ENCODE data around the gene FRMD7. TPM values are rescaled to one million over a fixed set of nuclear protein-coding genes. Genes with fewer than 3 reads are reported as not detected.

FRMD7 gene
- total RNA-seq, 1 experiment from 2014 or later: not detected

DNA sequence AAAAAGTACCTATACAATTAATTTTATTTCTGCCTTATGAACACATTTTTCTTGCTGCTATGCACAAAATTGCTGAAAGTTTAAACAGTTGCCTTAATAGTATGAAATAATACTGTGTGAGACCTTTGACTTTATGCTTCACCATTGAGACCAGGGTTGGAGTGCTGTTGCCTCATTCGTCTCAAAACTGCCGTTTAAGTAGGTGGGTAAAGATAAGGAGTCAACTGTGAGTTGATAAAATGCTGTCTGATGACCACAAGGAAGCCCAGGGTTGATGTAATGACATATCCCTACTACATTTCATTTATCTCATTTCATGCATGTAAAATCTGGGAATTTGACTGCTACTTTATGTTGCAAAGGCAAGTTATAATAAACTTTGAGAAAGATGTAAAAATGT is 81.3 kb downstream of the FRMD7 start:
- H3K4me1 ChIP-seq (ENCODE audit: insufficient read depth, low read length, poor library complexity, severe bottlenecking): no peaks in the 10 kb centered on the region
- TF ChIP-seq, protein P1, sequence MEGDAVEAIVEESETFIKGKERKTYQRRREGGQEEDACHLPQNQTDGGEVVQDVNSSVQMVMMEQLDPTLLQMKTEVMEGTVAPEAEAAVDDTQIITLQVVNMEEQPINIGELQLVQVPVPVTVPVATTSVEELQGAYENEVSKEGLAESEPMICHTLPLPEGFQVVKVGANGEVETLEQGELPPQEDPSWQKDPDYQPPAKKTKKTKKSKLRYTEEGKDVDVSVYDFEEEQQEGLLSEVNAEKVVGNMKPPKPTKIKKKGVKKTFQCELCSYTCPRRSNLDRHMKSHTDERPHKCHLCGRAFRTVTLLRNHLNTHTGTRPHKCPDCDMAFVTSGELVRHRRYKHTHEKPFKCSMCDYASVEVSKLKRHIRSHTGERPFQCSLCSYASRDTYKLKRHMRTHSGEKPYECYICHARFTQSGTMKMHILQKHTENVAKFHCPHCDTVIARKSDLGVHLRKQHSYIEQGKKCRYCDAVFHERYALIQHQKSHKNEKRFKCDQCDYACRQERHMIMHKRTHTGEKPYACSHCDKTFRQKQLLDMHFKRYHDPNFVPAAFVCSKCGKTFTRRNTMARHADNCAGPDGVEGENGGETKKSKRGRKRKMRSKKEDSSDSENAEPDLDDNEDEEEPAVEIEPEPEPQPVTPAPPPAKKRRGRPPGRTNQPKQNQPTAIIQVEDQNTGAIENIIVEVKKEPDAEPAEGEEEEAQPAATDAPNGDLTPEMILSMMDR (conservative IDR thresholded peaks at IDR 0.05; ENCODE audit: low read depth, low read length): no peak
- no peak for TF ChIP-seq EZH2 (IDR thresholded peaks at IDR 0.05; ENCODE audit: borderline replicate concordance, low read depth, low read length, poor library complexity, severe bottlenecking)
- ChIA-PET POLR2A (ENCODE audit: low non-redundant PET) (no interaction called here), CTCF (no interaction called here)
- no TSS peak for BruUV-seq (replicated peaks)
- H3K27ac ChIP-seq (ENCODE audit: low read depth, low read length, poor library complexity, severe bottlenecking): no peak overlapping the region
- H3K27me3 ChIP-seq (replicated peaks; ENCODE audit: insufficient read depth, low read depth, low read length, poor library complexity): peaks cover 3% of the 10 kb centered on the region
- H3K9me3 ChIP-seq (ENCODE audit: low read depth, low read length, poor library complexity, severe bottlenecking): no peaks in the 10 kb centered on the region
- H3K36me3 ChIP-seq (ENCODE audit: insufficient read depth, low read length, poor library complexity, severe bottlenecking): no peaks in the 10 kb centered on the region
- intact Hi-C loops (cut with micrococcal nuclease; ENCODE audit: unreplicated experiment): no loop called here
- no peak overlapping the region for H3K4me3 ChIP-seq (ENCODE audit: low read depth, low read length, poor library complexity, severe bottlenecking)
- no peak for DNase-seq (ENCODE audit: low spot score)

DNA sequence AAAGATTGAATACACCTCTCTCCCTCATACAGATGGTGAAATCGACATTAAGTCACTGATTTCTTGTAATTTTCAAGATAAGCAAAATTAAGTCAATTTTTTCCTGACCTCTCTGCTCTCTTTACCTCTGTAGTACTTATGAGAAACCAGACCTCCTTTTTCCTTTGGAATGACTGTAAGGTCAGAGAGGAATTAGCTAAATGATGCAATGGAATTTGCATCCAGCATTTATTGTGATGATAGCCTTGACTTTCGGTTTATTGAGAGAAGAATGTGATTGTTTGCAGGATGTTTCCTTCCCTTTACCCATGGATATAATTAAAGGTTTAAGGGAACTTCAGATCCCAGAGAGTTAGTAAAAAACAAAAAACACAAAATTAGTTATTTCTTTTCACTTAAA is 82.4 kb downstream of the FRMD7 start:
- Histone ChIP-seq H3K36me3 (ENCODE audit: insufficient read depth, low read length, poor library complexity, severe bottlenecking) (no peaks in the 10 kb centered on the region), H3K27me3 (replicated peaks; ENCODE audit: insufficient read depth, low read depth, low read length, poor library complexity) (peaks cover 3% of the 10 kb centered on the region), H3K4me3 (ENCODE audit: low read depth, low read length, poor library complexity, severe bottlenecking) (no peak overlapping the region), H3K4me1 (ENCODE audit: insufficient read depth, low read length, poor library complexity, severe bottlenecking) (no peaks in the 10 kb centered on the region), H3K27ac (ENCODE audit: low read depth, low read length, poor library complexity, severe bottlenecking) (no peak overlapping the region), H3K9me3 (ENCODE audit: low read depth, low read length, poor library complexity, severe bottlenecking) (no peaks in the 10 kb centered on the region)
- no TSS peak for BruUV-seq (replicated peaks)
- ChIA-PET CTCF (no interaction called here), POLR2A (ENCODE audit: low non-redundant PET) (no interaction called here)
- TF ChIP-seq EZH2 (IDR thresholded peaks at IDR 0.05; ENCODE audit: borderline replicate concordance, low read depth, low read length, poor library complexity, severe bottlenecking): no peak
- TF ChIP-seq, protein P1 (conservative IDR thresholded peaks at IDR 0.05; ENCODE audit: low read depth, low read length): no peak
- intact Hi-C loops (cut with micrococcal nuclease; ENCODE audit: unreplicated experiment): no loop called here
- DNase-seq (ENCODE audit: low spot score): no peak

DNA sequence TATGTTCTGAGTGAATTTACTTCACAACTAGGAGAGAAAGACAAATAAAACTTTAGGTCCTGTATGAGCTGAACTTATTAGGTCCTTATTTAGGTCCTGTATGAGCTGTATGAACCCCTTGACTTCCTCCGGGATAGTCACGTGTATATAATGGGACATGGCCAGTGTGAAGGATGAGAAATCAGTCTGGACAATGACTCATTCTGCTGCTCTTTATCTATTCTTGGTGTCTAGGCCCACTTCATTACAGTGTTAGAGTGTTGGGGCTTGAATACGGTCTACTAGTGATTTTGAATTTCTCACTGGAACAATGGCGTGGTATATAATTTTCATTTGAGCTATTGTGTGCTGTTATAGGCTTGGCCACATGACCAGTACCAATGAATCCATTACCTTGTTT is 82.9 kb downstream of the FRMD7 start:
- Histone ChIP-seq H3K4me3 (ENCODE audit: low read depth, low read length, poor library complexity, severe bottlenecking) (no peak overlapping the region), H3K4me1 (ENCODE audit: insufficient read depth, low read length, poor library complexity, severe bottlenecking) (no peaks in the 10 kb centered on the region), H3K9me3 (ENCODE audit: low read depth, low read length, poor library complexity, severe bottlenecking) (no peaks in the 10 kb centered on the region), H3K27ac (ENCODE audit: low read depth, low read length, poor library complexity, severe bottlenecking) (no peak overlapping the region), H3K36me3 (ENCODE audit: insufficient read depth, low read length, poor library complexity, severe bottlenecking) (no peaks in the 10 kb centered on the region), H3K27me3 (replicated peaks; ENCODE audit: insufficient read depth, low read depth, low read length, poor library complexity) (peaks cover 3% of the 10 kb centered on the region)
- no TSS peak for BruUV-seq (replicated peaks)
- intact Hi-C loops (cut with micrococcal nuclease; ENCODE audit: unreplicated experiment): no loop called here
- ChIA-PET POLR2A (ENCODE audit: low non-redundant PET) (no interaction called here), CTCF (no interaction called here)
- no peak for TF ChIP-seq EZH2 (IDR thresholded peaks at IDR 0.05; ENCODE audit: borderline replicate concordance, low read depth, low read length, poor library complexity, severe bottlenecking)
- TF ChIP-seq, protein P1 (conservative IDR thresholded peaks at IDR 0.05; ENCODE audit: low read depth, low read length): no peak
- no peak for DNase-seq (ENCODE audit: low spot score)

All from A673 (cell line).